HS-5 (cell line): ENCODE results near the gene NPHS2.

Source experiments
- DNase-seq: peaks from one replicate; pipeline ENCODE4 v3.0.0-alpha.2; 2012; ENCODE audit warnings: low read depth

NPHS2 gene

GRCh38 chr1:179575497-179576314 is at the start of gene NPHS2:
Gene NPHS2 (minus strand): TSS chr1:179575948. CDS start chr1:179575864, 84 bp downstream.
- no peak for DNase-seq

- DNase-seq: no peak
Observed at GRCh38 chr1:179612361-179612760, 36.6 kb upstream of the NPHS2 start.

GRCh38 chr1:179601093-179601492 is 25.3 kb upstream of the NPHS2 start:
- no peak for DNase-seq

- DNase-seq: peak; percentile 2
Observed at GRCh38 chr1:179599623-179600249, 24.0 kb upstream of the NPHS2 start.

- no peak for DNase-seq
Observed at GRCh38 chr1:179598631-179599030, 22.9 kb upstream of the NPHS2 start.

GRCh38 chr1:179591592-179592580 is 16.1 kb upstream of the NPHS2 start, which contains the start of gene TDRD5:
Gene TDRD5 (plus strand): TSS chr1:179591832. CDS start chr1:179592616, 784 bp downstream.
- DNase-seq: no peak

GRCh38 chr1:179591253-179591591 is 15.5 kb upstream of the NPHS2 start:
- DNase-seq: no peak

GRCh38 chr1:179590671-179591070 is 14.9 kb upstream of the NPHS2 start:
- DNase-seq: no peak

GRCh38 chr1:179589509-179589908 is 13.8 kb upstream of the NPHS2 start:
- no peak for DNase-seq

GRCh38 chr1:179588425-179589024 is 12.8 kb upstream of the NPHS2 start:
- no peak for DNase-seq

- no peak for DNase-seq
Observed at GRCh38 chr1:179587336-179587735, 11.6 kb upstream of the NPHS2 start.

GRCh38 chr1:179586107-179586823 is 10.5 kb upstream of the NPHS2 start:
- no peak for DNase-seq

- no peak for DNase-seq
Observed at GRCh38 chr1:179583771-179584320, 8.1 kb upstream of the NPHS2 start.

- DNase-seq: no peak
Observed at GRCh38 chr1:179576509-179576908, 761 bp upstream of the NPHS2 start.

GRCh38 chr1:179558078-179558477 is 17.7 kb downstream of the NPHS2 start:
- DNase-seq: no peak

- no peak for DNase-seq
Observed at GRCh38 chr1:179554427-179554826, 21.3 kb downstream of the NPHS2 start.

- DNase-seq: peak; percentile 50
Observed at GRCh38 chr1:179550746-179551682, 24.7 kb downstream of the NPHS2 start.

GRCh38 chr1:179549368-179549700 is 26.4 kb downstream of the NPHS2 start:
- no peak for DNase-seq

GRCh38 chr1:179548666-179549367 is 26.9 kb downstream of the NPHS2 start:
- DNase-seq: no peak
